Uterus (tissue), 4 donors: ENCODE data around the gene SYCE3. TPM values are rescaled to one million over a fixed set of nuclear protein-coding genes. Genes with fewer than 3 reads are reported as not detected.

ENCODE experiments used
- DNase-seq, 2 donors: peaks; one replicate each; pipeline ENCODE4 v3.0.0-alpha.2; 2019 to 2020
- H3K27ac ChIP-seq, 2 donors: fragments of 200-600 bp; sonication (generic); 1 replicate in 1 of 2; 2 replicates in 1 of 2; pipeline ENCODE4 v1.5.1; 2016 to 2018
- H3K27me3 ChIP-seq, 2 donors: fragments of 200-600 bp; sonication (generic); one replicate each; pipeline ENCODE4 v1.5.1; 2018 to 2019; ENCODE audit warnings: control low read depth in 1 of 2
- H3K36me3 ChIP-seq, 2 donors: fragments of 200-600 bp; sonication (generic); one replicate each; pipeline ENCODE4 v1.5.1; 2019; ENCODE audit warnings: control low read depth in 1 of 2
- H3K4me1 ChIP-seq, 2 donors: fragments of 200-600 bp; sonication (generic); one replicate each; pipeline ENCODE4 v1.5.1; 2018 to 2019; ENCODE audit warnings: control low read depth in 1 of 2
- H3K4me3 ChIP-seq, 2 donors: fragments of 200-600 bp; sonication (generic); 1 replicate in 1 of 2; 2 replicates in 1 of 2; pipeline ENCODE4 v1.5.1; 2018 to 2019; ENCODE audit warnings: mild to moderate bottlenecking in 1 of 2
- H3K9me3 ChIP-seq, 2 donors: fragments of 200-600 bp; sonication (generic); one replicate each; pipeline ENCODE4 v1.5.1; 2019; ENCODE audit warnings: control low read depth in 1 of 2
- CTCF ChIP-seq, 4 experiments: fragments of 200-600 bp in 2 of 4; fragments of 450-650 bp in 2 of 4; sonication (generic) in 2 of 4; IDR thresholded peaks; one replicate each; pipeline ENCODE4 v1.5.1; 2016 to 2019; ENCODE audit warnings: antibody characterized with exemption in 4 of 4, mild to moderate bottlenecking in 2 of 4, moderate library complexity in 1 of 4
- POLR2A ChIP-seq, 2 donors: fragments of 450-650 bp; IDR thresholded peaks; one replicate each; pipeline ENCODE4 v1.6.1; 2016; ENCODE audit warnings: antibody characterized with exemption in 2 of 2, mild to moderate bottlenecking in 1 of 2, moderate library complexity in 1 of 2
- intact Hi-C: fragments of 100-400 bp; cut with DNase I; formaldehyde crosslinking; loops from one replicate; pipeline ENCODE4 v1.15.1; 2023; ENCODE audit warnings: low total_unique reads
- total RNA-seq, 4 donors: library from RNA; depleted of rRNA in 3 of 4; stranded (reverse); fragments of >200 nt in 3 of 4; gene quantifications; one replicate each; pipeline versions ENCODE4 v1.1.0 to v1.2.4, GENCODE V29; 2014 to 2023
- donor health status: DM: yes; HTN: yes; CAD: no.

Gene SYCE3
- total RNA-seq, 4 donors from 2014 or later = not detected

GRCh38 chr22:50529897-50530579, 32.7 kb downstream of the SYCE3 start, which contains the start of gene TYMP:
TYMP (minus strand) TSS chr22:50530012; CDS start chr22:50529709, 303 bp downstream.
- Histone ChIP-seq H3K27me3 (peaks cover 4 to 24% of the 10 kb centered on the region in 2 donors), H3K9me3 (no peaks in the 10 kb centered on the region), H3K36me3 (no peaks in the 10 kb centered on the region), H3K4me3 (peak within 1 kb of the TSS; percentile 39 to 40), H3K27ac (peak within 1 kb of the TSS; percentile 77 to 85), H3K4me1 (peaks cover 0 to 11% of the 10 kb centered on the region in 2 donors)
- intact Hi-C loops = no loop called here
- TF ChIP-seq CTCF (IDR thresholded peaks at IDR 0.05) = no peak
- peak; percentile 35 to 63 for TF ChIP-seq POLR2A (IDR thresholded peaks at IDR 0.05)
- peak; percentile 66 to 74 for DNase-seq

GRCh38 chr22:50529416-50529896, 33.3 kb downstream of the SYCE3 start:
- Histone ChIP-seq H3K36me3 (no peaks in the 10 kb centered on the region), H3K4me3 (peak overlapping the region; percentile 10 to 40), H3K9me3 (no peaks in the 10 kb centered on the region), H3K4me1 (peaks cover 0 to 11% of the 10 kb centered on the region in 2 donors), H3K27ac (peak overlapping the region; percentile 77 to 85), H3K27me3 (peaks cover 4 to 24% of the 10 kb centered on the region in 2 donors)
- intact Hi-C loops = no loop called here
- DNase-seq = no peak
- no peak for TF ChIP-seq CTCF (IDR thresholded peaks at IDR 0.05)
- no peak for TF ChIP-seq POLR2A (IDR thresholded peaks at IDR 0.05)

- H3K4me1 ChIP-seq = peaks cover 0 to 11% of the 10 kb centered on the region in 2 donors
- TF ChIP-seq POLR2A (IDR thresholded peaks at IDR 0.05) (no peak), CTCF (IDR thresholded peaks at IDR 0.05) (no peak)
- no peak for DNase-seq
- no peak overlapping the region for H3K4me3 ChIP-seq
- H3K27me3 ChIP-seq = peaks cover 4 to 24% of the 10 kb centered on the region in 2 donors
- no peaks in the 10 kb centered on the region for H3K36me3 ChIP-seq
- no peaks in the 10 kb centered on the region for H3K9me3 ChIP-seq
- intact Hi-C loops = no loop called here
- peak overlapping the region; percentile 77 to 85 for H3K27ac ChIP-seq
Observed at GRCh38 chr22:50528682-50529415, 33.9 kb downstream of the SYCE3 start.

GRCh38 chr22:50527921-50528681, 34.6 kb downstream of the SYCE3 start:
- Histone ChIP-seq H3K4me1 (peaks cover 0 to 11% of the 10 kb centered on the region in 2 donors), H3K36me3 (no peaks in the 10 kb centered on the region), H3K27me3 (peaks cover 4 to 24% of the 10 kb centered on the region in 2 donors), H3K9me3 (no peaks in the 10 kb centered on the region), H3K27ac (no peak overlapping the region), H3K4me3 (no peak overlapping the region)
- intact Hi-C loops = no loop called here
- TF ChIP-seq POLR2A (IDR thresholded peaks at IDR 0.05) = no peak
- TF ChIP-seq CTCF (IDR thresholded peaks at IDR 0.05) = no peak
- DNase-seq = no peak
